ENCODE data around the gene SRCAP. TPM values are rescaled to one million over a fixed set of nuclear protein-coding genes. Genes with fewer than 3 reads are reported as not detected.

SRCAP gene
- total and polyA plus RNA-seq, 2 of the 8 experiments (the other 6 are each of a cell fraction or from before 2014, with no cell fraction given), result 5.5 to 54.3 TPM

GRCh38 chr16:30691907-30692306 is 7.1 kb upstream of the SRCAP start:
- H3K4me3 ChIP-seq (ENCODE audit: extremely low read depth in 1 of 4, insufficient read depth in 2 of 4, low read depth in 3 of 4, low read length in 4 of 4), result peak overlapping the region in 1 of 4 experiments; percentile 15; a peak in 2 of 8 replicates
- H2AK5ac ChIP-seq (ENCODE audit: low read depth, low read length), result no peak overlapping the region
- H3K27ac ChIP-seq (ENCODE audit: low read depth, low read length), result no peak overlapping the region
- peaks cover 5 to 24% of the 10 kb centered on the region in 2 experiments for H4K20me1 ChIP-seq (replicated peaks in 1 of 2; ENCODE audit: control insufficient read depth in 1 of 2, insufficient read depth in 2 of 2, low read length in 2 of 2)
- no peaks in the 10 kb centered on the region for H3K79me2 ChIP-seq (ENCODE audit: control insufficient read depth in 1 of 2, insufficient read depth in 2 of 2, low read length in 2 of 2)
- peaks cover 74 to 95% (median 84%) of the 10 kb centered on the region in 4 experiments for H3K27me3 ChIP-seq (replicated peaks in 1 of 4; ENCODE audit: control insufficient read depth in 3 of 4, extremely low read depth in 1 of 4, insufficient read depth in 3 of 4, low read length in 3 of 4)
- DNase-seq (ENCODE audit: low read depth in 1 of 2, low spot score in 2 of 2) (no peak), FAIRE-seq (no peak)
- H3K9me3 ChIP-seq (ENCODE audit: insufficient read depth in 2 of 2, low read depth in 1 of 2, low read length in 1 of 2), result no peaks in the 10 kb centered on the region
- no peak overlapping the region for H3K18ac ChIP-seq (ENCODE audit: extremely low read depth, low read length)
- H3K36me3 ChIP-seq (ENCODE audit: control insufficient read depth in 2 of 4, insufficient read depth in 4 of 4, low read length in 3 of 4), result no peaks in the 10 kb centered on the region
- H4K91ac ChIP-seq (replicated peaks; ENCODE audit: insufficient read length, low read length), result no peak overlapping the region
- no peak overlapping the region for H2BK5ac ChIP-seq (ENCODE audit: low read depth, low read length)
- H3K23ac ChIP-seq (ENCODE audit: insufficient read length), result no peak overlapping the region
- peaks cover 0 to 5% (median 3%) of the 10 kb centered on the region in 4 experiments; a peak in 6 of 7 replicates for H3K4me1 ChIP-seq (replicated peaks in 1 of 4; ENCODE audit: control insufficient read depth in 3 of 4, insufficient read depth in 4 of 4, low read length in 3 of 4)
- H4K5ac ChIP-seq (ENCODE audit: insufficient read length, low read depth, low read length), result no peak overlapping the region
- no peak overlapping the region for H2BK120ac ChIP-seq (replicated peaks; ENCODE audit: low read depth, low read length)
- H3K14ac ChIP-seq (ENCODE audit: insufficient read length), result no peak overlapping the region
- H2BK12ac ChIP-seq (ENCODE audit: low read depth, low read length), result no peak overlapping the region
- ChIA-PET POLR2A (ENCODE audit: partially characterized antibody) (interaction anchor here (2.6 to 2.7 kb wide), 2 partner anchors 14 to 33 kb away, joined by 11 to 16 read pairs; partner anchors contain the start of gene FBRS), CTCF (ENCODE audit: partially characterized antibody) (interaction anchor here (0.6 to 6.6 kb wide), 4 partner anchors 9 to 731 kb away, joined by 3 to 48 read pairs (median 4); partner anchors contain the start of gene PRR14)
- no peak overlapping the region for H2BK20ac ChIP-seq (ENCODE audit: low read length)
- H2AFZ ChIP-seq (ENCODE audit: low read length), result no peak overlapping the region
- no peak overlapping the region for H3K56ac ChIP-seq (replicated peaks; ENCODE audit: insufficient read length, low read depth, low read length)
- H2BK15ac ChIP-seq (ENCODE audit: low read length), result no peak overlapping the region
- no peaks in the 10 kb centered on the region for H3K79me1 ChIP-seq (ENCODE audit: low read depth, low read length)
- H3K9ac ChIP-seq (replicated peaks in 1 of 4; ENCODE audit: extremely low read depth in 1 of 4, low read depth in 3 of 4, low read length in 3 of 4), result no peak overlapping the region
- 45% methylated on average over 4 of the region's 4 CpGs; no CpG with 5 or more reads in 1 of the 2 experiments for WGBS, 2 experiments (ENCODE audit: extremely low coverage in 1 of 2, insufficient coverage in 1 of 2, insufficient read length in 1 of 2, insufficient replicate concordance in 2 of 2, low coverage in 1 of 2, low lambda C conversion rate in 2 of 2, missing lambda C conversion rate in 1 of 2)
- H3K4ac ChIP-seq (replicated peaks; ENCODE audit: insufficient read length, low read depth, low read length), result no peak overlapping the region
- H3K4me2 ChIP-seq (ENCODE audit: insufficient read depth in 1 of 2, low read depth in 2 of 2, low read length in 2 of 2), result peak overlapping the region; percentile 43 to 52; a peak in 1 of 4 replicates
- no peak for TF ChIP-seq POLR2AphosphoS5 (IDR thresholded peaks at IDR 0.05; ENCODE audit: low read depth, low read length)
- TF ChIP-seq CTBP2 (IDR thresholded peaks at IDR 0.05; ENCODE audit: borderline replicate concordance, insufficient read depth, insufficient read length, low read length), result no peak
- no peak for TF ChIP-seq RXRA (IDR thresholded peaks at IDR 0.05; ENCODE audit: insufficient read depth, low read depth, low read length)
- TF ChIP-seq CTCF (IDR thresholded peaks at IDR 0.05; ENCODE audit: control extremely low read depth in 1 of 3, insufficient read depth in 1 of 3, low read depth in 1 of 3, low read length in 3 of 3), result no peak
- no peak for TF ChIP-seq CHD1 (IDR thresholded peaks at IDR 0.05; ENCODE audit: low read depth, low read length)
- no peak overlapping the region for H4K8ac ChIP-seq (ENCODE audit: extremely low read depth, insufficient read depth, low read length)
- no peaks in the 10 kb centered on the region for H3K23me2 ChIP-seq (ENCODE audit: low read depth, low read length)

Measured in H1 (cell line).